Left renal pelvis (tissue), 4 donors: ENCODE results near the gene PFKFB3. TPM values are rescaled to one million over a fixed set of nuclear protein-coding genes. Genes with fewer than 3 reads are reported as not detected.
"Not testable (repeated sequence)": the region's sequence is repeated elsewhere in the genome, so short reads cannot be mapped to it uniquely, and the experiment has no call there.

Experiments
- DNase-seq, 4 donors: peaks; one replicate each; pipeline ENCODE4 v3.0.0-alpha.2; 2013; ENCODE audit warnings: low read depth in 4 of 4, low spot score in 3 of 4
- polyA plus RNA-seq, 4 donors: library from polyadenylated mRNA; unstranded; fragments of 120-200 nt; gene quantifications; one replicate each; pipeline ENCODE4 v1.2.1, GENCODE V29; 2013; ENCODE audit not compliant: insufficient read length in 4 of 4

The PFKFB3 gene
- polyA plus RNA-seq: 10 to 100 TPM; 20.0 to 45.8 (median 33.6) TPM

- peak; percentile 86 to 89 (median 88) for DNase-seq
These were observed at the start of gene PFKFB3 for GRCh38 chr10:6202684-6203330. Gene PFKFB3 (plus strand): TSS chr10:6202932. CDS start chr10:6203261, 329 bp downstream.

- no peak for DNase-seq
These were observed 48.9 kb upstream of the PFKFB3 start for GRCh38 chr10:6153845-6154244.

GRCh38 chr10:6154566-6154965 is 48.2 kb upstream of the PFKFB3 start:
- DNase-seq: no peak

GRCh38 chr10:6158276-6158675 is 44.5 kb upstream of the PFKFB3 start:
- no peak for DNase-seq

- DNase-seq: no peak
These were observed 40.8 kb upstream of the PFKFB3 start for GRCh38 chr10:6161921-6162320.

GRCh38 chr10:6162589-6163356 is 40.0 kb upstream of the PFKFB3 start:
- DNase-seq: no peak

- peak; percentile 70 to 83 (median 82) for DNase-seq
These were observed 39.1 kb upstream of the PFKFB3 start for GRCh38 chr10:6163364-6164270.

- no peak for DNase-seq
These were observed 38.2 kb upstream of the PFKFB3 start for GRCh38 chr10:6164271-6165095.

GRCh38 chr10:6165221-6165725 is 37.5 kb upstream of the PFKFB3 start:
- no peak for DNase-seq

- not testable (repeated sequence) for DNase-seq
These were observed 36.8 kb upstream of the PFKFB3 start for GRCh38 chr10:6165933-6166332.

- DNase-seq: no peak
These were observed 35.3 kb upstream of the PFKFB3 start for GRCh38 chr10:6167456-6167855.

- no peak for DNase-seq
These were observed 34.6 kb upstream of the PFKFB3 start for GRCh38 chr10:6168084-6168483.

- DNase-seq: no peak
These were observed 32.1 kb upstream of the PFKFB3 start for GRCh38 chr10:6170638-6171037.

- DNase-seq: no peak
These were observed 30.6 kb upstream of the PFKFB3 start for GRCh38 chr10:6171881-6172695.

GRCh38 chr10:6173203-6173602 is 29.5 kb upstream of the PFKFB3 start:
- no peak for DNase-seq

GRCh38 chr10:6174201-6174874 is 28.4 kb upstream of the PFKFB3 start:
- DNase-seq: no peak

- no peak for DNase-seq
These were observed 27.2 kb upstream of the PFKFB3 start for GRCh38 chr10:6175329-6176055.

GRCh38 chr10:6176691-6177231 is 26.0 kb upstream of the PFKFB3 start:
- no peak for DNase-seq
